Measurements from ENCODE around the gene FXYD1.

DNA sequence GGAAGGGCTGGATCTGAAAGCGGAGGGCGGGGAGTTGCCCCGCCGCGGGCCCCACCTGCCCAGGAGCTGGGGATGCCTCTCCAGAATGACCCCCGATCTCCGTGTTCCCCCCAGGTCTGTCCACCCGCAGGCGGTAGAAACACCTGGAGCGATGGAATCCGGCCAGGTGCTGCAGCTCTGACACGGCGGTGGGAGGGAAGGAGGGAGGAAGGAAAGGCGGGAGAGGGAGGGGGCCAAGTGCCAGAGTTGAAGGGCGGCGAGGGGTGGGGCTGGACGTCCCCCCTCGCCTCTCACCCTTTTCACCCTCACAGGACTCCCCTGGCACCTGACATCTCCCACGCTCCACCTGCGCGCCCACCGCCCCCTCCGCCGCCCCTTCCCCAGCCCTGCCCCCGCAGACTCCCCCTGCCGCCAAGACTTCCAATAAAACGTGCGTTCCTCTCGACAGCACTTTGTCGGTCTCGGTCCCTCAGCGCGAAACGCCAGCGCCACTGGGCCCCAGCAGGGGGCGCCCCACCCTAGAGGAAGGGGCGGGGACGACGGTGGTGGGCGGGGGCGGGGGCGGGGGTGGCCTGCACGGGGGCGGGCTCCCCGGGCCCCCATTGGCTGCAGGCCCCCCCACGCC, 4.1 kb downstream of the FXYD1 start:
- TF ChIP-seq JUN (CRISPR knock-in tag; IDR thresholded peaks at IDR 0.05) (no peak), CTCF (IDR thresholded peaks at IDR 0.05) (peak; percentile 71), HMGXB4 (CRISPR knock-in tag; IDR thresholded peaks at IDR 0.05) (no peak), ATF3 (CRISPR knock-in tag; conservative IDR thresholded peaks at IDR 0.05) (no peak), ZBTB43 (CRISPR knock-in tag; IDR thresholded peaks at IDR 0.05) (no peak), SMAD4 (CRISPR knock-in tag; IDR thresholded peaks at IDR 0.05) (no peak), ATF2 (CRISPR knock-in tag; IDR thresholded peaks at IDR 0.05; ENCODE audit: borderline replicate concordance, low read depth) (no peak), SP1 (CRISPR knock-in tag; conservative IDR thresholded peaks at IDR 0.05) (peak; percentile 53; the same call in 1 of the 2 replicates)
- TF ChIP-seq, protein P1, sequence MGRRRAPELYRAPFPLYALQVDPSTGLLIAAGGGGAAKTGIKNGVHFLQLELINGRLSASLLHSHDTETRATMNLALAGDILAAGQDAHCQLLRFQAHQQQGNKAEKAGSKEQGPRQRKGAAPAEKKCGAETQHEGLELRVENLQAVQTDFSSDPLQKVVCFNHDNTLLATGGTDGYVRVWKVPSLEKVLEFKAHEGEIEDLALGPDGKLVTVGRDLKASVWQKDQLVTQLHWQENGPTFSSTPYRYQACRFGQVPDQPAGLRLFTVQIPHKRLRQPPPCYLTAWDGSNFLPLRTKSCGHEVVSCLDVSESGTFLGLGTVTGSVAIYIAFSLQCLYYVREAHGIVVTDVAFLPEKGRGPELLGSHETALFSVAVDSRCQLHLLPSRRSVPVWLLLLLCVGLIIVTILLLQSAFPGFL (CRISPR knock-in tag; IDR thresholded peaks at IDR 0.05; ENCODE audit: borderline replicate concordance): no peak

Data from WTC11 (cell line).